GM12874 (cell line): ENCODE measurements around the gene VIP.

Experiments
- TF ChIP-seq, protein P1 (sequence below): IDR thresholded peaks from 2 replicates; pipeline ENCODE4 v1.5.1; 2011; ENCODE audit warnings: low read depth, mild to moderate bottlenecking, control low read depth, low read length, moderate library complexity; ENCODE audit not compliant: insufficient read depth

VIP gene

DNA sequence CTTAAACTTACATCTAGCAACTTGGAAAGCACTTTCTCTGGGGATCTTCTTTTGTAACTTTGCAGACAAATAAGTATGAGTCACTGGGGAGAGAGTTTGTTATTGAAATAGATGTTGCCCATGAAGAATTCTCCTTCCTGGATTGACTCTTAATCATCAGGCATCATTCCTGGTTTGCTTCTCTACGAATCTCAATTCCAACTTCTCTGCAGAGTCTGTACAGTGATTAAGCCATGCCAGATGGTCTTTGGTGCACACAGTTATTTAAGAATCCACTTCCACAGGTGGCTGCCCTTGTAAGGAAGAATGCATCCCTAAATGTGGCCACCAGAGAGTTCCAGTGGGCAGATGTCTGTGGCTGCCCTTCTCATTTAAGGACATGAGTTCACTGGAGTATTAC is 27.2 kb upstream of the VIP start:
- TF ChIP-seq, protein P1, sequence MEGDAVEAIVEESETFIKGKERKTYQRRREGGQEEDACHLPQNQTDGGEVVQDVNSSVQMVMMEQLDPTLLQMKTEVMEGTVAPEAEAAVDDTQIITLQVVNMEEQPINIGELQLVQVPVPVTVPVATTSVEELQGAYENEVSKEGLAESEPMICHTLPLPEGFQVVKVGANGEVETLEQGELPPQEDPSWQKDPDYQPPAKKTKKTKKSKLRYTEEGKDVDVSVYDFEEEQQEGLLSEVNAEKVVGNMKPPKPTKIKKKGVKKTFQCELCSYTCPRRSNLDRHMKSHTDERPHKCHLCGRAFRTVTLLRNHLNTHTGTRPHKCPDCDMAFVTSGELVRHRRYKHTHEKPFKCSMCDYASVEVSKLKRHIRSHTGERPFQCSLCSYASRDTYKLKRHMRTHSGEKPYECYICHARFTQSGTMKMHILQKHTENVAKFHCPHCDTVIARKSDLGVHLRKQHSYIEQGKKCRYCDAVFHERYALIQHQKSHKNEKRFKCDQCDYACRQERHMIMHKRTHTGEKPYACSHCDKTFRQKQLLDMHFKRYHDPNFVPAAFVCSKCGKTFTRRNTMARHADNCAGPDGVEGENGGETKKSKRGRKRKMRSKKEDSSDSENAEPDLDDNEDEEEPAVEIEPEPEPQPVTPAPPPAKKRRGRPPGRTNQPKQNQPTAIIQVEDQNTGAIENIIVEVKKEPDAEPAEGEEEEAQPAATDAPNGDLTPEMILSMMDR = no peak

DNA sequence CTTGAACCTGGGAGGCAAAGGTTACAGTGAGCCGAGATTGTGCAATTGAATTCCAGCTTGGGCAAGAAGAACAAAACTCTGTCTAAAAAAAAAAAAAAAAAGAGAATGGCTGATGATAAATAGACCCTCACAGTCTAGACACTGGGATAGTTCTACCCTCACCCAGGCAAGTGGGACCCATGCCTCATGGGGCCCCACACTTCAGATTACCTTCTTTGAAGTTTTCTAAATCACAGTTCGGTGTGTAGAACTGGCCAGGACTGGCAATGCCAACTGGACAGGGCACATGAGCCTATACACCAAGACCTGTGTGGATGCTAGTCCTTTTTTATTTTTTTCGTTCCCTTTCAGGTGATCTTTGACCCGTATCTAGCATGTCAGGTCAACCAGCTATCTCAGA is 24.3 kb upstream of the VIP start:
- TF ChIP-seq, protein P1 = no peak

DNA sequence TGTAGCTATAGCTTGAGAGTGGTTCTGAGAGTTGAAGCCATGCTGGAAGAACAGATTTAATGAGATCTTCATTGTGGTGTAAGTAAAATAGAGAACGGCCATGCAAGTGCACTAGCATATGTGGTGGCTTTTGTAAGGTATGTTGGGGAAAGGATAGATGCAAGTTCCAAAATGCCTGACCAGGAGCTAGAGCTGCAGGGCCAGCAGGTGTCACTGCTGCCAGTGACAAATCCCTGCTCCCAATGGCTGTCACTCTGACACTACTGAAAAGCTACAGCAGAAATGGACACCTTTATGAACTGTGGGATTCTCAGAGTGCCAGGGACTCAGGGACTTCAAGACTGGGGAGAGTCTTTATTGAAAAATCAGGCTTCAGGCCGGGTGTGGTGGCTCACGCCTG is 23.1 kb upstream of the VIP start:
- TF ChIP-seq, protein P1 = no peak

DNA sequence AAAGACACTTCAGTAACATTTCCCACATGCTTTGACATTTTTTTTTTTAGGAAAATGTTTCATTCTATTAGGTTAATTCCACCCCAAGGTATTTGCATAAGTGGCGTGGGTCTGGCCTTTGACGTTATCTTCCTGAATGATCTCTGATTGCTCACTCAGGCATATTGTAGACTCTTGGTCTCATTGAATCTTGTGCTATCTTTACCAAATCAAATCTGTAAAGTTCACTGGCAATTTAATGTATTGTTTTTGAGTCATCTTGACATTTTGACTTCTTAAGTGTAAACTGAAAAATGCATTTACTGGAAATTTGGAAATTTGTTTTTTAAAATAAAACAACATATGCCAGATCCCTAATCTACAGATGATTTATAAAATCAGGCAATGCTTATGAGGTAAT is 16.0 kb upstream of the VIP start:
- TF ChIP-seq, protein P1 = no peak

DNA sequence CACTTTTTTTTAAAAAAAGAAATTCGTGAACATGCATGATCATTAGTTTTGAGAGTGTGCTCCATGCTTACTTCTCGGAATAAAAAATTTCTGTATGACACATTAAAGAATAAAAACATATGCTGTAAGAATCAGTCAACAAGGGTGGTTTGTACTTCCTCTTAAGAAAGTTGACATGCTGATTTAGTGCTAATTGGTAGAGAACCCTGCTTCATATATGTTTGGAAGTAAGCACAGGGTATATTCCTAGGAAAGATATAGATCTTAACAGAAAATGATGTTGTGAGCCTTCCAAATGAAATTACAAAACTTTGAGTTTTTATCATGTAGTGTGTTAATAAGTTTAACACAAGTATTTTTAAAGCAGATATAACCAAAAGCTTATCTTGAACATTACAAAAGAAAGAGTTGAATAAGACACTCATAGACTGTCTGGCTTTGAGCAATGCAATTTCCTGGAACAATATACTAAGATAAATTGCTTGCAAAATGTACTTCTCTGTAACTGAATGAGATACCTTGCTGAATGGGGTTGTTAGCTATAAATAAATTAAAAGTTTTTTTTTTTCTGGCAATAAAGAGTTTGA is 13.8 kb upstream of the VIP start:
- TF ChIP-seq, protein P1 = no peak

DNA sequence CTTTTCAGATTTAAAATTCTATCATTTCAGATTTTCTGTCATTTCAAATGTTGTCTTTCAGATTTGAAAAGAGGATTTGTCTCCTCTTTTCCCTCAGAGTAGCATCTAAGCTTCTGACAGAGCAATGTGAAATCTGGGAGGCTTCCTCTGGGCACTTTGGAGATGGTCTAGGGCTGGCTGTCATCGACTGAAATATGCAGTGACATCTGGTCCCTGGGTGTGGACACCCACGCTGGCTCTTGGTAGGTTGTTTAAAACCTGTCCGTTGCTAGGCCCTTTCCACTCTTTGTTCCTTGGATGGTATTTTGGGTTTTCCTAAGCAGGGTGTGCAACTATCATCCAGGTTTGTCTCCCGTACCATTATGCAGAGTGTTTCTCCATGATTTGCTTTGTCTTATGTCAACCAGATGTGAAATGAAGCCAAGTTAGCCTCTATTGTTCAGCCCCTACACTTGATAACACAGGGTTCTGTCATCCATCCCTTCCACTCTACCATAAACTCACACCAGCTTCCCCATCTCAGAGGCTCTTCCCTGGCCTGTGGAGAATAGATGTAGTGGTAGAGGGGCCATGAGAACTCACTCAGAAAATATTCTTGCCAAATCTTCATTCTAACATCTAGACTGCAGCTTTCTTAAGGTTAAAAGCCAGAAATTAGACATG is 5.0 kb upstream of the VIP start:
- TF ChIP-seq, protein P1 = no peak

DNA sequence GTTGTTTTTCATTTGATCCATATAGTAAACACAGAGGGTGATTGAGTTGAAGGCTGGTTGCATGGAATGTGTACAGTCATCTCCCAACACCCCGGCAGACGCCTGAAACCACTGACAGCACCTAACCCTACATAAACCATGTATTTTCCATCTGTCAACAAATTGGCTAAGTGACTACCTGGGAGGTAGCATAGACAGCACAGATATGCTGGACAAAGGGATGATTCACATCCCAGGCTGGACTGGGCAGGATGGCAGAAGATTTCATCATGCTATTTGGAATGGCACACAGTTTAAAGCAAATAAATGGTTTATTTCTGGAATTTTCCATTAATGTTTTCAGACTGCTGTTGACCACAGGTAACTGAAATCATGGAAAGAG is 4.4 kb upstream of the VIP start:
- TF ChIP-seq, protein P1 = no peak
